Measurements from ENCODE around the gene PFDN2.

GRCh38 chr1:161145832-161146231 is 28.0 kb upstream of the PFDN2 start:
- TF ChIP-seq CTCF (IDR thresholded peaks at IDR 0.05), result no peak
- no peak for TF ChIP-seq POLR2AphosphoS5 (IDR thresholded peaks at IDR 0.05; ENCODE audit: low read depth, low read length)
- no peak for TF ChIP-seq SIN3A (IDR thresholded peaks at IDR 0.05; ENCODE audit: borderline replicate concordance, insufficient read depth, low read depth, low read length)
